Spleen (tissue), 11 donors: ENCODE data around the gene GIT1. TPM values are rescaled to one million over a fixed set of nuclear protein-coding genes. Genes with fewer than 3 reads are reported as not detected.
A peak's percentile ranks its signal among the peaks of the same experiment; 100 is the strongest.

Experiments
- DNase-seq: peaks from one replicate; pipeline ENCODE4 v3.0.0-alpha.2; 2020
- H3K27ac ChIP-seq, 8 donors: fragments of 200-600 bp; sonication (generic) in 7 of 8; 1 replicate in 4 of 8; 2 replicates in 4 of 8; pipeline versions ENCODE4 v1.5.0 to v1.8.0; 2016 to 2021; ENCODE audit warnings: inconsistent platforms in 4 of 8, mild to moderate bottlenecking in 4 of 8, moderate library complexity in 1 of 8
- H3K27me3 ChIP-seq, 7 donors: fragments of 200-600 bp; sonication (generic) in 6 of 7; replicated peaks in 1 of 7; 1 replicate in 4 of 7; 2 replicates in 3 of 7; pipeline versions ENCODE4 v1.5.0 to v1.8.0; 2016 to 2021; ENCODE audit warnings: inconsistent platforms in 3 of 7, mild to moderate bottlenecking in 1 of 7
- H3K36me3 ChIP-seq, 6 donors: fragments of 200-600 bp; sonication (generic) in 5 of 6; 1 replicate in 4 of 6; 2 replicates in 2 of 6; pipeline versions ENCODE4 v1.5.0 to v1.8.0; 2016 to 2021; ENCODE audit warnings: inconsistent platforms in 2 of 6
- H3K4me1 ChIP-seq, 6 donors: fragments of 200-600 bp; sonication (generic) in 5 of 6; 1 replicate in 3 of 6; 2 replicates in 3 of 6; pipeline versions ENCODE4 v1.5.0 to v1.8.0; 2016 to 2021; ENCODE audit warnings: inconsistent platforms in 3 of 6
- H3K4me3 ChIP-seq, 8 donors: fragments of 200-600 bp; sonication (generic) in 7 of 8; 1 replicate in 4 of 8; 2 replicates in 4 of 8; pipeline versions ENCODE4 v1.5.0 to v1.8.0; 2016 to 2021; ENCODE audit warnings: inconsistent platforms in 4 of 8, mild to moderate bottlenecking in 4 of 8, moderate library complexity in 2 of 8
- H3K9me3 ChIP-seq, 8 donors: fragments of 200-600 bp; sonication (generic) in 7 of 8; 1 replicate in 4 of 8; 2 replicates in 4 of 8; pipeline versions ENCODE4 v1.5.0 to v1.8.0; 2016 to 2021; ENCODE audit warnings: inconsistent platforms in 4 of 8
- POLR2A ChIP-seq, 3 donors: fragments of 450-650 bp; IDR thresholded peaks; one replicate each; pipeline ENCODE4 v1.5.1; 2017; ENCODE audit warnings: antibody characterized with exemption in 3 of 3, mild to moderate bottlenecking in 1 of 3
- POLR2AphosphoS5 ChIP-seq, 3 donors: sonication (generic); formaldehyde crosslinking; IDR thresholded peaks; one replicate each; pipeline ENCODE4 v1.5.1; 2017; ENCODE audit warnings: antibody characterized with exemption in 3 of 3
- WGBS, 5 donors: extraction: QIAGEN DNeasy Blood & Tissue Kit in 3 of 5; methylation state at CpG; one replicate each; pipeline versions ENCODE4 v1.1.5 to v1.1.7; 2013 to 2018; 5-methylcytosine and 5-hydroxymethylcytosine counted together
- intact Hi-C: fragments of 100-400 bp; cut with DNase I; formaldehyde crosslinking; loops from one replicate; pipeline ENCODE4 v1.15.0; 2023; ENCODE audit warnings: low total_unique reads
- polyA plus RNA-seq, 3 donors: library from polyadenylated mRNA; stranded (reverse); fragments of 200-250 nt; gene quantifications; one replicate each; pipeline ENCODE4 v1.2.1, GENCODE V29; 2013
- total RNA-seq, 7 donors: library from RNA; depleted of rRNA in 3 of 7; stranded (reverse); fragments of >200 nt in 3 of 7; fragmentation: NEBNext Ultra II Directional in 4 of 7; extraction: Animal tissue kit (Norgen Biotek cat#: 25700) in 4 of 7; gene quantifications; one replicate each; pipeline versions ENCODE4 v1.1.0 to v1.2.1, GENCODE V29; 2016 to 2021
- TF ChIP-seq, protein P1 (sequence below), 11 experiments: fragments of 200-600 bp in 7 of 11; fragments of 450-650 bp in 4 of 11; sonication (generic) in 4 of 11; IDR thresholded peaks in 8 of 11; conservative IDR thresholded peaks in 3 of 11; 1 replicate in 7 of 11; 2 replicates in 4 of 11; pipeline versions ENCODE4 v1.4.0 to v1.8.0; 2016 to 2021; ENCODE audit warnings: antibody characterized with exemption in 11 of 11, inconsistent platforms in 4 of 11, mild to moderate bottlenecking in 1 of 11
- donor health status: healthy with polysubstance abuse.
- donor health status: DM: no; HTN: no; CAD: no; lungs with moderate emphysema.
- donor health status: DM: no; HTN: no; CAD: no.
- donor health status: Bipolar disorder and iron deficiency.
- donor health status: healthy.
- donor health status: DM: no; HTN: no; CAD: no.
- donor health status: DM: yes; HTN: yes; CAD: no.

The GIT1 gene
- total and polyA plus RNA-seq, 10 donors = 20.4 to 64.7 (median 46.0) TPM

DNA sequence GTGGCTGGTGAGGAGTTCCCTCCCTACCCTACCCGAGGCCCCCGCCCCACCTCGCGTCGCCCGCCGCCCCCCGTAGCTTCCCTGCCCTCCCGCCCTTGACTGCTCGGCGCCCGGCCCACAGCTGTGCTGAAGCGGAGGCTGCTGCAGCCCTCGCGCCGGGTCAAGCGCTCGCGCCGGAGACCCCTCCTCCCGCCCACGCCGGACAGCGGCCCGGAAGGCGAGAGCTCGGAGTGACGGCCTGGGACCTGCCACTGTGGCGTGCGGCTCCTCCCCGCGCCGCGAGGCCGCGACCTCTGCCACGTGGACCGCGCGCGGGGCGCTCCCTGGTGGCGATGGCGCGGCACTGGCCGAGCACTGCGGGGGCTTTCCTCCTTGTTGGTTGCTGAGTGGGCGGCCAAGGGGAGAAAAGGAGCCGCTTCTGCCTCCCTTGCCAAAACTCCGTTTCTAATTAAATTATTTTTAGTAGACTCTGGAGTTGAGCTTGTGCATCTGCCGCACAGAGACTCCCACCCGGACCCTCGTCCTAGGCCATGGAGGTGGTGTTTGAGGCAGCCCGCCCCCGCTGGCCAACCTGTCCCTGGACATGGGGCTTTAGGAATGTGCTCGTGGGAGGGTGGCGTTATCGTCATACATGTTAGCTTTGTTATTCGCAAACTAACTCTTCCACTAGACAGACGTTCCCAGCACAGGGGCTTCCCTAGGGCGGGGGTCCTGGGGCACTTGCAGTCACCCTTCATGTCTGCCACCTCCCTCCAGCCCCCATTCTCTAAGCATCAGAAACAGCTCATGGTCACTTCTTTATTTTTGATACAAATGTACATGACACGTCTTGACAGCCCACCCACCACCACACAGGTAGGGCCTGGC lies 16.5 kb downstream of the GIT1 start:
- peaks cover 10 to 77% (median 39%) of the 10 kb centered on the region in 6 donors for H3K4me1 ChIP-seq
- H3K9me3 ChIP-seq = no peaks in the 10 kb centered on the region
- peak overlapping the region in 5 of 8 donors; percentile 14 to 63 (median 37) for H3K27ac ChIP-seq
- WGBS, 5 donors = 30 to 44% (median 38%) methylated on average over 41 to 61 of the region's 62 CpGs
- intact Hi-C loops = no loop called here
- DNase-seq = peak; percentile 83
- H3K4me3 ChIP-seq = peak overlapping the region in 6 of 8 donors; percentile 21 to 62 (median 27)
- peak; percentile 64 to 82 (median 75) for TF ChIP-seq POLR2AphosphoS5 (IDR thresholded peaks at IDR 0.05)
- TF ChIP-seq, protein P1, sequence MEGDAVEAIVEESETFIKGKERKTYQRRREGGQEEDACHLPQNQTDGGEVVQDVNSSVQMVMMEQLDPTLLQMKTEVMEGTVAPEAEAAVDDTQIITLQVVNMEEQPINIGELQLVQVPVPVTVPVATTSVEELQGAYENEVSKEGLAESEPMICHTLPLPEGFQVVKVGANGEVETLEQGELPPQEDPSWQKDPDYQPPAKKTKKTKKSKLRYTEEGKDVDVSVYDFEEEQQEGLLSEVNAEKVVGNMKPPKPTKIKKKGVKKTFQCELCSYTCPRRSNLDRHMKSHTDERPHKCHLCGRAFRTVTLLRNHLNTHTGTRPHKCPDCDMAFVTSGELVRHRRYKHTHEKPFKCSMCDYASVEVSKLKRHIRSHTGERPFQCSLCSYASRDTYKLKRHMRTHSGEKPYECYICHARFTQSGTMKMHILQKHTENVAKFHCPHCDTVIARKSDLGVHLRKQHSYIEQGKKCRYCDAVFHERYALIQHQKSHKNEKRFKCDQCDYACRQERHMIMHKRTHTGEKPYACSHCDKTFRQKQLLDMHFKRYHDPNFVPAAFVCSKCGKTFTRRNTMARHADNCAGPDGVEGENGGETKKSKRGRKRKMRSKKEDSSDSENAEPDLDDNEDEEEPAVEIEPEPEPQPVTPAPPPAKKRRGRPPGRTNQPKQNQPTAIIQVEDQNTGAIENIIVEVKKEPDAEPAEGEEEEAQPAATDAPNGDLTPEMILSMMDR (IDR thresholded peaks at IDR 0.05 in 8 of 11, conservative IDR thresholded peaks at IDR 0.05 in 3 of 11) = peak; percentile 33 to 84 (median 74)
- no peak for TF ChIP-seq POLR2A (IDR thresholded peaks at IDR 0.05)
- H3K27me3 ChIP-seq = no peaks in the 10 kb centered on the region
- peaks cover 0 to 63% (median 40%) of the 10 kb centered on the region in 6 donors for H3K36me3 ChIP-seq

DNA sequence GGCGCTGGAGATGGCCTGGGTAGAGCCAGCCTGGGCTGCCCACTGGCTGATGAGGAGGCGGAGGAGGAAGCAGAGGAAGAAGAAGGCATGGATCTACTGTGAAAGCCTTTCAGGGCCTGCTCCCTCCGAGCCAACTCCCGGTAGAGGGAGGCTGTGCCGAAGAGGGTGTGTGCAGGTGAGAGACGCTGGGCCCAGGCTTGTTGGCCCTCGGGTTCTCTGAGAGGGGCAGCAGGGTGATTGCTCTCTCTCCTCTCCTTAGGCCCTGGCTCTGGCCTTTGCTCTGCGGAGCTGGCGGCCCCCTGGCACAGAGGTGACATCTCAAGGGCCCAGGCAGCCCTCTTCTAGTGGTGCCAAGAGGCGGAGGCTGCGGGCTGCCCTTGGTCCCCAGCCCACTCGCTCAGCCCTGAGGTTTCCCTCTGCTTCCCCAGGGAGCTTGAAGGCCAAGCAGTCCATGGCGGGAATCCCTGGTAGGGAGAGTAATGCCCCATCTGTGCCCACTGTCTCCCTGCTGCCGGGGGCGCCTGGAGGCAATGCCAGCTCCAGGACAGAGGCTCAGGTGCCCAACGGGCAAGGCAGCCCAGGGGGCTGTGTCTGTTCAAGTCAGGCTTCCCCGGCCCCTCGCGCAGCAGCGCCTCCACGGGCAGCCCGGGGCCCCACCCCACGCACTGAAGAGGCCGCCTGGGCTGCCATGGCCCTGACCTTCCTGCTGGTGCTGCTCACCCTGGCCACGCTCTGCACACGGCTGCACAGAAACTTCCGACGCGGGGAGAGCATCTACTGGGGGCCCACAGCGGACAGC lies 17.4 kb downstream of the GIT1 start:
- 63 to 90% (median 63%) methylated on average over 3 to 30 of the region's 30 CpGs for WGBS, 5 donors
- intact Hi-C loops = no loop called here
- Histone ChIP-seq H3K36me3 (peaks cover 0 to 54% (median 34%) of the 10 kb centered on the region in 6 donors), H3K27ac (peak overlapping the region in 6 of 8 donors; percentile 14 to 63 (median 32)), H3K4me1 (peaks cover 10 to 77% (median 43%) of the 10 kb centered on the region in 6 donors), H3K27me3 (no peaks in the 10 kb centered on the region), H3K9me3 (no peaks in the 10 kb centered on the region), H3K4me3 (peak overlapping the region in 6 of 8 donors; percentile 21 to 62 (median 27))
- DNase-seq = peak; percentile 77
- TF ChIP-seq, protein P1 (IDR thresholded peaks at IDR 0.05 in 8 of 11, conservative IDR thresholded peaks at IDR 0.05 in 3 of 11) = no peak
- no peak for TF ChIP-seq POLR2AphosphoS5 (IDR thresholded peaks at IDR 0.05)
- TF ChIP-seq POLR2A (IDR thresholded peaks at IDR 0.05) = no peak

DNA sequence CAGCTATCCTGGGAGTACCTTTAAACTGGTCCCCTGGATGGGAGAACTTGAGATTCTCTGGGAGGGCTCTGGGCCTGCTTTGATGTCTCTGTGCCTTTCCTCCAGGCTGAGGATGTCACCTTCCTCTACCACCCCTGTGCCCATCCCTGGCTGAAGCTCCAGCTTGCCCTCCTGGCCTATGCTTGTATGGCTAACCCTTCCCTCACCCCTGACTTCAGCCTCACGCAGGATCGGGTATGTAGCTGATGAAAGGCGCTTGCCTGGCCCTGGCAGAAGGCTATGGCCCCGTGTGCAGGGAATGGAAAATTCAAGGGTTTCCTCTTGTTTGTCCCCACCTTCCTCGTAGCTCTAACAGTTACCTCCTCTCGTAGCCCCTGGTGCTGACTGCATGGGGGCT lies 18.0 kb downstream of the GIT1 start:
- Histone ChIP-seq H3K4me1 (peaks cover 10 to 80% (median 45%) of the 10 kb centered on the region in 6 donors), H3K27ac (no peak overlapping the region)
- DNase-seq = peak; percentile 46

More for the DNA sequence above, 18.0 kb downstream of the GIT1 start:
- WGBS, 5 donors = 89 to 97% (median 92%) methylated on average over 6 of the region's 6 CpGs
- H3K27me3 ChIP-seq = peaks cover 0 to 2% (median 0%) of the 10 kb centered on the region in 7 donors
- H3K4me3 ChIP-seq = no peak overlapping the region
- H3K36me3 ChIP-seq = peaks cover 0 to 48% (median 28%) of the 10 kb centered on the region in 6 donors
- TF ChIP-seq, protein P1 (IDR thresholded peaks at IDR 0.05 in 8 of 11, conservative IDR thresholded peaks at IDR 0.05 in 3 of 11) = no peak
- no peak for TF ChIP-seq POLR2A (IDR thresholded peaks at IDR 0.05)
- intact Hi-C loops = no loop called here
- H3K9me3 ChIP-seq = no peaks in the 10 kb centered on the region
